Osteoblast (primary cell): Measurements from ENCODE around the gene MROH2A. TPM values are rescaled to one million over a fixed set of nuclear protein-coding genes. Genes with fewer than 3 reads are reported as not detected.
A peak's percentile ranks its signal among the peaks of the same experiment; 100 is the strongest.

Source experiments
- DNase-seq: peaks from one replicate; pipeline ENCODE4 v3.0.0; 2011; ENCODE audit warnings: low spot score, mixed read lengths; ENCODE audit not compliant: insufficient read length; ENCODE audit errors: missing footprints
- H2AFZ ChIP-seq: 2 replicates; pipeline ENCODE4 v1.6.0; 2011; ENCODE audit warnings: mild to moderate bottlenecking, low read length
- H3K27ac ChIP-seq: 2 replicates; pipeline ENCODE4 v1.5.1; 2011; ENCODE audit warnings: mild to moderate bottlenecking, low read depth, low read length, moderate library complexity
- H3K27me3 ChIP-seq: 2 replicates; pipeline ENCODE4 v1.6.0; 2012; ENCODE audit warnings: mild to moderate bottlenecking, control low read depth, inconsistent platforms, low read length, moderate library complexity; ENCODE audit not compliant: insufficient read depth
- H3K36me3 ChIP-seq: 2 replicates; pipeline ENCODE4 v1.5.1; 2011; ENCODE audit warnings: mild to moderate bottlenecking, low read length, control low read depth, moderate library complexity; ENCODE audit not compliant: insufficient read depth
- H3K4me1 ChIP-seq: 2 replicates; pipeline ENCODE4 v1.5.1; 2011; ENCODE audit warnings: mild to moderate bottlenecking, low read length, control low read depth, moderate library complexity; ENCODE audit not compliant: insufficient read depth
- H3K4me2 ChIP-seq: 2 replicates; pipeline ENCODE4 v1.6.0; 2011; ENCODE audit warnings: mild to moderate bottlenecking, low read length; ENCODE audit not compliant: insufficient read depth
- H3K4me3 ChIP-seq: fragments of 200-600 bp; sonication (generic); 3 replicates; pipeline ENCODE4 v1.5.1; 2012; ENCODE audit warnings: mild to moderate bottlenecking, low read length, inconsistent platforms; ENCODE audit not compliant: insufficient read depth
- H3K79me2 ChIP-seq: 2 replicates; pipeline ENCODE4 v1.6.0; 2012; ENCODE audit warnings: mild to moderate bottlenecking, low read length, control low read depth, inconsistent platforms; ENCODE audit not compliant: insufficient read depth
- H3K9me3 ChIP-seq: 2 replicates; pipeline ENCODE4 v1.5.1; 2011; ENCODE audit warnings: low read depth, low read length, control low read depth
- H4K20me1 ChIP-seq: 2 replicates; pipeline ENCODE4 v1.6.0; 2012; ENCODE audit warnings: mild to moderate bottlenecking, low read length, control low read depth; ENCODE audit not compliant: insufficient read depth
- total RNA-seq: library from RNA; depleted of rRNA; stranded (reverse); fragments of >200 nt; gene quantifications from 2 replicates; pipeline ENCODE4 v1.2.3, GENCODE V29; 2012
- TF ChIP-seq, protein P1 (sequence below): IDR thresholded peaks from 2 replicates; pipeline ENCODE4 v1.5.1; 2011; ENCODE audit warnings: mild to moderate bottlenecking, low read depth, low read length, moderate library complexity; ENCODE audit errors: extremely low read depth

Gene MROH2A
- total RNA-seq, 1 donor: not detected

- H3K9me3 ChIP-seq: no peaks in the 10 kb centered on the region
- TF ChIP-seq, protein P1, sequence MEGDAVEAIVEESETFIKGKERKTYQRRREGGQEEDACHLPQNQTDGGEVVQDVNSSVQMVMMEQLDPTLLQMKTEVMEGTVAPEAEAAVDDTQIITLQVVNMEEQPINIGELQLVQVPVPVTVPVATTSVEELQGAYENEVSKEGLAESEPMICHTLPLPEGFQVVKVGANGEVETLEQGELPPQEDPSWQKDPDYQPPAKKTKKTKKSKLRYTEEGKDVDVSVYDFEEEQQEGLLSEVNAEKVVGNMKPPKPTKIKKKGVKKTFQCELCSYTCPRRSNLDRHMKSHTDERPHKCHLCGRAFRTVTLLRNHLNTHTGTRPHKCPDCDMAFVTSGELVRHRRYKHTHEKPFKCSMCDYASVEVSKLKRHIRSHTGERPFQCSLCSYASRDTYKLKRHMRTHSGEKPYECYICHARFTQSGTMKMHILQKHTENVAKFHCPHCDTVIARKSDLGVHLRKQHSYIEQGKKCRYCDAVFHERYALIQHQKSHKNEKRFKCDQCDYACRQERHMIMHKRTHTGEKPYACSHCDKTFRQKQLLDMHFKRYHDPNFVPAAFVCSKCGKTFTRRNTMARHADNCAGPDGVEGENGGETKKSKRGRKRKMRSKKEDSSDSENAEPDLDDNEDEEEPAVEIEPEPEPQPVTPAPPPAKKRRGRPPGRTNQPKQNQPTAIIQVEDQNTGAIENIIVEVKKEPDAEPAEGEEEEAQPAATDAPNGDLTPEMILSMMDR: no peak
- peak; percentile 26 for DNase-seq
- no peaks in the 10 kb centered on the region for H3K36me3 ChIP-seq
- no peak overlapping the region for H3K27ac ChIP-seq
- no peaks in the 10 kb centered on the region for H4K20me1 ChIP-seq
- H2AFZ ChIP-seq: no peak overlapping the region
- no peak overlapping the region for H3K4me2 ChIP-seq
- H3K79me2 ChIP-seq: no peaks in the 10 kb centered on the region
- no peak overlapping the region for H3K4me3 ChIP-seq
- H3K4me1 ChIP-seq: no peaks in the 10 kb centered on the region
- H3K27me3 ChIP-seq: peaks cover 10% of the 10 kb centered on the region
Observed at GRCh38 chr2:233816334-233816733, 38.2 kb downstream of the MROH2A start.

- TF ChIP-seq, protein P1: no peak
- H2AFZ ChIP-seq: no peak overlapping the region
- H3K27me3 ChIP-seq: peaks cover 10% of the 10 kb centered on the region
- H3K9me3 ChIP-seq: no peaks in the 10 kb centered on the region
- H3K36me3 ChIP-seq: no peaks in the 10 kb centered on the region
- no peak overlapping the region for H3K27ac ChIP-seq
- H3K79me2 ChIP-seq: no peaks in the 10 kb centered on the region
- no peaks in the 10 kb centered on the region for H3K4me1 ChIP-seq
- H3K4me2 ChIP-seq: no peak overlapping the region
- DNase-seq: peak; percentile 74
- H3K4me3 ChIP-seq: no peak overlapping the region
- no peaks in the 10 kb centered on the region for H4K20me1 ChIP-seq
Observed at GRCh38 chr2:233816771-233817170, 38.6 kb downstream of the MROH2A start.

GRCh38 chr2:233817361-233817911, 39.3 kb downstream of the MROH2A start:
- DNase-seq: peak; percentile 76
- TF ChIP-seq, protein P1: no peak

GRCh38 chr2:233817995-233818638, 40.0 kb downstream of the MROH2A start:
- Histone ChIP-seq H3K36me3 (no peaks in the 10 kb centered on the region), H3K4me2 (no peak overlapping the region), H2AFZ (no peak overlapping the region), H4K20me1 (no peaks in the 10 kb centered on the region), H3K27ac (no peak overlapping the region), H3K27me3 (peaks cover 10% of the 10 kb centered on the region), H3K4me3 (no peak overlapping the region), H3K4me1 (no peaks in the 10 kb centered on the region), H3K9me3 (no peaks in the 10 kb centered on the region), H3K79me2 (no peaks in the 10 kb centered on the region)
- peak; percentile 53 for DNase-seq
- TF ChIP-seq, protein P1: no peak

More at GRCh38 chr2:233817361-233817911, 39.3 kb downstream of the MROH2A start:
- peaks cover 10% of the 10 kb centered on the region for H3K27me3 ChIP-seq
- H3K79me2 ChIP-seq: no peaks in the 10 kb centered on the region
- H3K36me3 ChIP-seq: no peaks in the 10 kb centered on the region
- no peak overlapping the region for H3K4me3 ChIP-seq
- H3K27ac ChIP-seq: no peak overlapping the region
- no peak overlapping the region for H2AFZ ChIP-seq
- no peaks in the 10 kb centered on the region for H4K20me1 ChIP-seq
- H3K4me2 ChIP-seq: no peak overlapping the region
- H3K4me1 ChIP-seq: no peaks in the 10 kb centered on the region
- no peaks in the 10 kb centered on the region for H3K9me3 ChIP-seq
